Neural cell (in vitro differentiated cells): ENCODE data around the gene ATP5ME. TPM values are rescaled to one million over a fixed set of nuclear protein-coding genes. Genes with fewer than 3 reads are reported as not detected.

Experiments
- H2AFZ ChIP-seq: fragments of 200-600, 300-800 bp; sonication (generic), shearing (Covaris generic); 2 replicates; pipeline ENCODE4 v1.6.0; 2014; ENCODE audit warnings: low read depth, mild to moderate bottlenecking, antibody characterized with exemption, low read length, moderate library complexity
- H3F3A ChIP-seq: fragments of 200-600 bp; shearing (Covaris generic); 2 replicates; pipeline ENCODE4 v1.6.1; 2016; ENCODE audit warnings: mild to moderate bottlenecking, moderate library complexity, mixed read lengths, antibody characterized with exemption, low read length; ENCODE audit not compliant: insufficient read depth, poor library complexity, severe bottlenecking
- H3K27ac ChIP-seq: fragments of 200-600, 300-800 bp; sonication (generic), shearing (Covaris generic); 2 replicates; pipeline ENCODE4 v1.5.1; 2014; ENCODE audit warnings: mild to moderate bottlenecking, low read length, moderate library complexity
- H3K27me3 ChIP-seq: fragments of 300-800, 200-600 bp; sonication (generic), shearing (Covaris generic); 2 replicates; pipeline ENCODE4 v1.6.0; 2014; ENCODE audit warnings: mild to moderate bottlenecking, low read depth, low read length, moderate library complexity; ENCODE audit not compliant: insufficient read depth
- H3K36me3 ChIP-seq: fragments of 300-800, 200-600 bp; sonication (generic), shearing (Covaris generic); 2 replicates; pipeline ENCODE4 v1.5.1; 2014; ENCODE audit warnings: mild to moderate bottlenecking, antibody characterized with exemption, low read length, moderate library complexity; ENCODE audit not compliant: insufficient read depth
- H3K4me2 ChIP-seq: fragments of 300-800, 200-600 bp; sonication (generic), shearing (Covaris generic); 2 replicates; pipeline ENCODE4 v1.6.0; 2014; ENCODE audit warnings: mild to moderate bottlenecking, low read length
- H3K4me3 ChIP-seq: fragments of 300-800, 200-600 bp; sonication (generic), shearing (Covaris generic); 2 replicates; pipeline ENCODE4 v1.5.1; 2014; ENCODE audit warnings: mild to moderate bottlenecking, low read length, moderate library complexity
- H3K79me2 ChIP-seq: fragments of 200-600 bp; shearing (Covaris generic); replicated peaks from 2 replicates; pipeline ENCODE4 v1.6.0; 2014; ENCODE audit warnings: mild to moderate bottlenecking, low read length, moderate library complexity; ENCODE audit not compliant: insufficient read depth
- H3K9ac ChIP-seq: fragments of 300-800, 200-600 bp; sonication (generic), shearing (Covaris generic); 2 replicates; pipeline ENCODE4 v1.6.1; 2016; ENCODE audit warnings: mild to moderate bottlenecking, low read length, mixed read lengths
- H3K9me2 ChIP-seq: fragments of 200-600 bp; shearing (Covaris generic); 2 replicates; pipeline ENCODE4 v1.6.1; 2016; ENCODE audit warnings: mild to moderate bottlenecking, low read length, mixed read lengths; ENCODE audit not compliant: insufficient read depth
- H3K9me3 ChIP-seq: fragments of 200-600, 300-800 bp; sonication (generic), shearing (Covaris generic); 2 replicates; pipeline ENCODE4 v1.6.1; 2016; ENCODE audit warnings: mild to moderate bottlenecking, mixed run types, low read length, moderate library complexity, mixed read lengths
- H4K20me1 ChIP-seq: fragments of 200-600 bp; shearing (Covaris generic); 2 replicates; pipeline ENCODE4 v1.6.1; 2016; ENCODE audit warnings: mild to moderate bottlenecking, mixed run types; ENCODE audit not compliant: insufficient read depth
- CTCF ChIP-seq: fragments of 450-650 bp; IDR thresholded peaks from 2 replicates; pipeline ENCODE4 v1.5.1; 2014; ENCODE audit warnings: antibody characterized with exemption, mild to moderate bottlenecking, moderate library complexity; ENCODE audit not compliant: poor library complexity, severe bottlenecking
- EP300 ChIP-seq: fragments of 450-650 bp; conservative IDR thresholded peaks from 2 replicates; pipeline ENCODE4 v1.6.1; 2014; ENCODE audit warnings: antibody characterized with exemption, mild to moderate bottlenecking, moderate library complexity; ENCODE audit not compliant: poor library complexity, severe bottlenecking
- EZH2 ChIP-seq: fragments of 200-600, 300-800 bp; shearing (Covaris generic), sonication (generic); IDR thresholded peaks from 2 replicates; pipeline ENCODE4 v1.6.1; 2014; ENCODE audit warnings: antibody characterized with exemption, low read length, borderline replicate concordance, mild to moderate bottlenecking; ENCODE audit not compliant: insufficient read depth, poor library complexity, severe bottlenecking
- MXI1 ChIP-seq: fragments of 450-650 bp; conservative IDR thresholded peaks from 2 replicates; pipeline ENCODE4 v1.6.1; 2014; ENCODE audit warnings: antibody characterized with exemption, mild to moderate bottlenecking; ENCODE audit not compliant: poor library complexity, severe bottlenecking
- POLR2AphosphoS5 ChIP-seq: IDR thresholded peaks from 2 replicates; pipeline ENCODE4 v1.6.1; 2012
- RAD21 ChIP-seq: fragments of 450-650 bp; conservative IDR thresholded peaks from 2 replicates; pipeline ENCODE4 v1.6.1; 2014; ENCODE audit warnings: antibody characterized with exemption, mild to moderate bottlenecking, moderate library complexity
- REST ChIP-seq: IDR thresholded peaks from 2 replicates; pipeline ENCODE4 v1.6.1; 2012; ENCODE audit warnings: borderline replicate concordance
- SMC3 ChIP-seq: fragments of 450-650 bp; conservative IDR thresholded peaks from 2 replicates; pipeline ENCODE4 v1.6.1; 2014; ENCODE audit warnings: antibody characterized with exemption, mild to moderate bottlenecking, moderate library complexity; ENCODE audit not compliant: poor library complexity
- TAF1 ChIP-seq: IDR thresholded peaks from 2 replicates; pipeline ENCODE4 v1.6.1; 2012; ENCODE audit warnings: low read depth
- polyA plus RNA-seq: library from polyadenylated mRNA; depleted of rRNA; stranded (reverse); fragments of >200 nt; gene quantifications from 2 replicates; pipeline ENCODE4 v1.2.3, GENCODE V29; 2014

Gene ATP5ME
- polyA plus RNA-seq, 1 donor from 2014 or later = 156 TPM

GRCh38 chr4:688854-689681, 15.0 kb upstream of the ATP5ME start, which contains the start of gene SLC49A3:
TSS of gene SLC49A3 (minus strand) at chr4:689151. CDS start at chr4:689127, 24 bp downstream.
- no peaks in the 10 kb centered on the region for H3K79me2 ChIP-seq
- H3K4me2 ChIP-seq = no peak within 1 kb of the TSS
- no peaks in the 10 kb centered on the region for H3K36me3 ChIP-seq
- no peaks in the 10 kb centered on the region for H3F3A ChIP-seq
- H3K9me3 ChIP-seq = no peaks in the 10 kb centered on the region
- H3K4me3 ChIP-seq = no peak within 1 kb of the TSS
- H3K27ac ChIP-seq = no peak within 1 kb of the TSS
- no peaks in the 10 kb centered on the region for H4K20me1 ChIP-seq
- no peak within 1 kb of the TSS for H2AFZ ChIP-seq
- peaks cover 7% of the 10 kb centered on the region for H3K27me3 ChIP-seq
- no peak within 1 kb of the TSS for H3K9ac ChIP-seq
- H3K9me2 ChIP-seq = no peaks in the 10 kb centered on the region
- TF ChIP-seq CTCF (no peak), RAD21 (no peak), EP300 (no peak), EZH2 (no peak), MXI1 (no peak), TAF1 (no peak), REST (no peak), SMC3 (no peak), POLR2AphosphoS5 (no peak)

- Histone ChIP-seq H3K9me3 (no peaks in the 10 kb centered on the region), H3K9ac (no peak overlapping the region), H3K9me2 (no peaks in the 10 kb centered on the region), H3F3A (no peaks in the 10 kb centered on the region), H2AFZ (no peak overlapping the region), H4K20me1 (no peaks in the 10 kb centered on the region), H3K27me3 (peaks cover 7% of the 10 kb centered on the region), H3K36me3 (no peaks in the 10 kb centered on the region), H3K4me3 (no peak overlapping the region), H3K79me2 (no peaks in the 10 kb centered on the region), H3K27ac (no peak overlapping the region), H3K4me2 (no peak overlapping the region)
- TF ChIP-seq MXI1 (no peak), REST (no peak), RAD21 (no peak), POLR2AphosphoS5 (no peak), SMC3 (no peak), EZH2 (no peak), CTCF (no peak), EP300 (no peak), TAF1 (no peak)
These were observed 14.1 kb upstream of the ATP5ME start for GRCh38 chr4:687971-688853.
